HepG2 (cell line): ENCODE measurements around the gene PXK. TPM values are rescaled to one million over a fixed set of nuclear protein-coding genes. Genes with fewer than 3 reads are reported as not detected.

Experiments used
- FOXK1 ChIP-seq: sonication (generic); formaldehyde crosslinking; IDR thresholded peaks from 2 replicates; pipeline ENCODE4 v1.4.0; 2020; ENCODE audit warnings: low read depth, missing genetic modification reagents, borderline replicate concordance
- IRF2 ChIP-seq: IDR thresholded peaks from 2 replicates; pipeline ENCODE4 v1.6.1; 2018; ENCODE audit warnings: missing genetic modification reagents, missing compliant biosample characterization
- LCORL ChIP-seq, 2 experiments: fragments of 450-650 bp in 1 of 2; sonication (generic) in 1 of 2; formaldehyde crosslinking in 1 of 2; IDR thresholded peaks; 2 replicates each; pipeline versions ENCODE4 v1.5.0 to v1.6.1; 2017 to 2020; ENCODE audit warnings: antibody characterized with exemption in 1 of 2, missing genetic modification reagents in 1 of 2
- MAFG ChIP-seq: sonication (generic); formaldehyde crosslinking; IDR thresholded peaks from 2 replicates; pipeline ENCODE4 v1.5.1; 2020; ENCODE audit warnings: mild to moderate bottlenecking, missing genetic modification reagents
- MXD4 ChIP-seq: IDR thresholded peaks from 2 replicates; pipeline ENCODE4 v1.6.1; 2016; ENCODE audit warnings: mild to moderate bottlenecking, missing biosample characterization, missing genetic modification reagents
- NFRKB ChIP-seq: fragments of 450-650 bp; IDR thresholded peaks from 2 replicates; pipeline ENCODE4 v1.6.1; 2017
- NONO ChIP-seq, 2 experiments: fragments of 450-650 bp in 1 of 2; sonication (generic) in 1 of 2; formaldehyde crosslinking in 1 of 2; IDR thresholded peaks in 1 of 2; conservative IDR thresholded peaks in 1 of 2; 2 replicates each; pipeline versions ENCODE4 v1.6.1 to v1.8.0; 2017 to 2022; ENCODE audit warnings: mild to moderate bottlenecking in 1 of 2, missing genetic modification reagents in 1 of 2, moderate library complexity in 1 of 2
- NR2C2 ChIP-seq: sonication (generic); formaldehyde crosslinking; IDR thresholded peaks from 2 replicates; pipeline ENCODE4 v1.4.0; 2020; ENCODE audit warnings: missing genetic modification reagents, mild to moderate bottlenecking, moderate library complexity, borderline replicate concordance
- ONECUT2 ChIP-seq: sonication (generic); formaldehyde crosslinking; IDR thresholded peaks from 2 replicates; pipeline ENCODE4 v1.4.0; 2020; ENCODE audit warnings: missing genetic modification reagents
- TRIM24 ChIP-seq: sonication (generic); formaldehyde crosslinking; IDR thresholded peaks from 2 replicates; pipeline ENCODE4 v1.8.0; 2022; ENCODE audit warnings: mild to moderate bottlenecking, missing genetic modification reagents
- ZFP36 ChIP-seq: fragments of 150-350 bp; IDR thresholded peaks from 2 replicates; pipeline ENCODE4 v1.6.1; 2018; ENCODE audit warnings: borderline replicate concordance, low read length, low read depth; ENCODE audit not compliant: partially characterized antibody
- ZNF335 ChIP-seq: sonication (generic); formaldehyde crosslinking; IDR thresholded peaks from 2 replicates; pipeline ENCODE4 v1.4.0; 2020; ENCODE audit warnings: missing genetic modification reagents
- ZNF724P ChIP-seq: sonication (generic); formaldehyde crosslinking; IDR thresholded peaks from 2 replicates; pipeline ENCODE4 v1.8.0; 2022; ENCODE audit warnings: missing genetic modification reagents, borderline replicate concordance
- polyA plus RNA-seq, 8 experiments: library from polyadenylated mRNA; depleted of rRNA in 3 of 8; stranded (reverse) in 7 of 8; unstranded in 1 of 8; fragments of >200 nt; fragmentation: Illumina TruSeq in 4 of 8; extraction: Trizol in 4 of 8; gene quantifications; 2 replicates each; pipeline versions ENCODE4 v1.2.1 to v1.2.3, GENCODE V29; 2011 to 2016; ENCODE audit warnings: low read depth in 4 of 8, missing spikeins in 1 of 8, mixed read lengths in 1 of 8; ENCODE audit not compliant: insufficient read depth in 1 of 8
- total RNA-seq, 5 experiments: library from RNA; depleted of rRNA; stranded (reverse); fragments of >200 nt; fragmentation: Illumina TruSeq; extraction: Trizol; gene quantifications; 2 replicates each; pipeline ENCODE4 v1.2.3, GENCODE V29; 2016; ENCODE audit warnings: low read depth in 1 of 5
- TF ChIP-seq, protein P1 (sequence below): sonication (generic); formaldehyde crosslinking; IDR thresholded peaks from 2 replicates; pipeline ENCODE4 v1.4.0; 2020; ENCODE audit warnings: missing genetic modification reagents, borderline replicate concordance
- TF ChIP-seq, protein P2 (sequence below): sonication (generic); formaldehyde crosslinking; IDR thresholded peaks from 2 replicates; pipeline ENCODE4 v1.5.0; 2020; ENCODE audit warnings: mild to moderate bottlenecking, missing genetic modification reagents, borderline replicate concordance
- TF ChIP-seq, protein P3 (sequence below): sonication (generic); formaldehyde crosslinking; IDR thresholded peaks from 2 replicates; pipeline ENCODE4 v1.8.1; 2023; ENCODE audit warnings: missing genetic modification reagents, mild to moderate bottlenecking, borderline replicate concordance

PXK gene
- total and polyA plus RNA-seq, 2 of the 13 experiments (the other 11 are each of a cell fraction or from before 2014, with no cell fraction given), result 6.4 to 18.6 TPM

DNA sequence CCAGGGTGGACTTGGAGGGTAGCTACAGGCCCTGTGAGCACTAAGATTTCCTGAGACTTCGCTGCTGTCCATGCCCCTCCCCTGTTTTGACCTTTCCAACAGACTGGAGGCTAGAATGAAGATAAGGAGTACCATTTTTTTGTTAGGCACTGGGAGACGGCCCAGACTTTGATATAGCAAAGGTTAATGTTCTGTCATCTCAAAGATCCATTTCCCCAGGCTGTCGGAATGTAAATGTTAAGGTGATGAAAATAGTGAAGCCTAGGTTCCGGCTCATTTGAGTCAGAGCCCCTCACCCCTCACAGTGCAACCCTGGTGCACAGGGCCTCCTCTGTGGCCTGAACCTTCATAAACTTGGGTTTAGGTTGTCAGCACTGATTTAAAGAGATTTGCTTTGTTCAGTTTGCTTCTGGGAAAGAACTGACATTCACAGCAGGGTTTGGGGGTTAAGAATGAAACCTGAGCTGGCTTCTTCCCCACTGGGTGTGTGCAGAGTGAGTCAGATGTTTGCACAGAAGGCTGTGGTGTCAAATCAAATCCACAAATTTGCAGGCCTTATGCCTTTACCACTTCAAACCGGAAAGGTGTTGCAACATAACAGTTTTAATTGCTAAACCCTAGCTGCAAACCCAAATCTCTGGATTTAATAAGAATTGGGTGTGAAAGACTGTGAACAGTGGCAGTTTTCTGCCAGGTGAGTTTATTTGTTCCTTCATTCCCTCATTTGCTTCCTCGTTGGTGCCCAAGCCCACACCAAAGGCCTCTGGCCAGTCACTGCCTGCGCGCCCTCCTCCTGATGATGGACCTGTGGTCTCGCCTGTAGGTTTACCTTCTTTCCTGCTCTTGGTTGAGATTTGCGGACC is 138.6 kb downstream of the PXK start (continued):
- TF ChIP-seq, protein P1, sequence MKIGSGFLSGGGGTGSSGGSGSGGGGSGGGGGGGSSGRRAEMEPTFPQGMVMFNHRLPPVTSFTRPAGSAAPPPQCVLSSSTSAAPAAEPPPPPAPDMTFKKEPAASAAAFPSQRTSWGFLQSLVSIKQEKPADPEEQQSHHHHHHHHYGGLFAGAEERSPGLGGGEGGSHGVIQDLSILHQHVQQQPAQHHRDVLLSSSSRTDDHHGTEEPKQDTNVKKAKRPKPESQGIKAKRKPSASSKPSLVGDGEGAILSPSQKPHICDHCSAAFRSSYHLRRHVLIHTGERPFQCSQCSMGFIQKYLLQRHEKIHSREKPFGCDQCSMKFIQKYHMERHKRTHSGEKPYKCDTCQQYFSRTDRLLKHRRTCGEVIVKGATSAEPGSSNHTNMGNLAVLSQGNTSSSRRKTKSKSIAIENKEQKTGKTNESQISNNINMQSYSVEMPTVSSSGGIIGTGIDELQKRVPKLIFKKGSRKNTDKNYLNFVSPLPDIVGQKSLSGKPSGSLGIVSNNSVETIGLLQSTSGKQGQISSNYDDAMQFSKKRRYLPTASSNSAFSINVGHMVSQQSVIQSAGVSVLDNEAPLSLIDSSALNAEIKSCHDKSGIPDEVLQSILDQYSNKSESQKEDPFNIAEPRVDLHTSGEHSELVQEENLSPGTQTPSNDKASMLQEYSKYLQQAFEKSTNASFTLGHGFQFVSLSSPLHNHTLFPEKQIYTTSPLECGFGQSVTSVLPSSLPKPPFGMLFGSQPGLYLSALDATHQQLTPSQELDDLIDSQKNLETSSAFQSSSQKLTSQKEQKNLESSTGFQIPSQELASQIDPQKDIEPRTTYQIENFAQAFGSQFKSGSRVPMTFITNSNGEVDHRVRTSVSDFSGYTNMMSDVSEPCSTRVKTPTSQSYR (CRISPR knock-in tag), result peak; percentile 72
- TF ChIP-seq LCORL (IDR thresholded peaks at IDR 0.05), result peak; percentile 82
- peak; percentile 98 for TF ChIP-seq LCORL (CRISPR knock-in tag; IDR thresholded peaks at IDR 0.05)
- TF ChIP-seq, protein P2, sequence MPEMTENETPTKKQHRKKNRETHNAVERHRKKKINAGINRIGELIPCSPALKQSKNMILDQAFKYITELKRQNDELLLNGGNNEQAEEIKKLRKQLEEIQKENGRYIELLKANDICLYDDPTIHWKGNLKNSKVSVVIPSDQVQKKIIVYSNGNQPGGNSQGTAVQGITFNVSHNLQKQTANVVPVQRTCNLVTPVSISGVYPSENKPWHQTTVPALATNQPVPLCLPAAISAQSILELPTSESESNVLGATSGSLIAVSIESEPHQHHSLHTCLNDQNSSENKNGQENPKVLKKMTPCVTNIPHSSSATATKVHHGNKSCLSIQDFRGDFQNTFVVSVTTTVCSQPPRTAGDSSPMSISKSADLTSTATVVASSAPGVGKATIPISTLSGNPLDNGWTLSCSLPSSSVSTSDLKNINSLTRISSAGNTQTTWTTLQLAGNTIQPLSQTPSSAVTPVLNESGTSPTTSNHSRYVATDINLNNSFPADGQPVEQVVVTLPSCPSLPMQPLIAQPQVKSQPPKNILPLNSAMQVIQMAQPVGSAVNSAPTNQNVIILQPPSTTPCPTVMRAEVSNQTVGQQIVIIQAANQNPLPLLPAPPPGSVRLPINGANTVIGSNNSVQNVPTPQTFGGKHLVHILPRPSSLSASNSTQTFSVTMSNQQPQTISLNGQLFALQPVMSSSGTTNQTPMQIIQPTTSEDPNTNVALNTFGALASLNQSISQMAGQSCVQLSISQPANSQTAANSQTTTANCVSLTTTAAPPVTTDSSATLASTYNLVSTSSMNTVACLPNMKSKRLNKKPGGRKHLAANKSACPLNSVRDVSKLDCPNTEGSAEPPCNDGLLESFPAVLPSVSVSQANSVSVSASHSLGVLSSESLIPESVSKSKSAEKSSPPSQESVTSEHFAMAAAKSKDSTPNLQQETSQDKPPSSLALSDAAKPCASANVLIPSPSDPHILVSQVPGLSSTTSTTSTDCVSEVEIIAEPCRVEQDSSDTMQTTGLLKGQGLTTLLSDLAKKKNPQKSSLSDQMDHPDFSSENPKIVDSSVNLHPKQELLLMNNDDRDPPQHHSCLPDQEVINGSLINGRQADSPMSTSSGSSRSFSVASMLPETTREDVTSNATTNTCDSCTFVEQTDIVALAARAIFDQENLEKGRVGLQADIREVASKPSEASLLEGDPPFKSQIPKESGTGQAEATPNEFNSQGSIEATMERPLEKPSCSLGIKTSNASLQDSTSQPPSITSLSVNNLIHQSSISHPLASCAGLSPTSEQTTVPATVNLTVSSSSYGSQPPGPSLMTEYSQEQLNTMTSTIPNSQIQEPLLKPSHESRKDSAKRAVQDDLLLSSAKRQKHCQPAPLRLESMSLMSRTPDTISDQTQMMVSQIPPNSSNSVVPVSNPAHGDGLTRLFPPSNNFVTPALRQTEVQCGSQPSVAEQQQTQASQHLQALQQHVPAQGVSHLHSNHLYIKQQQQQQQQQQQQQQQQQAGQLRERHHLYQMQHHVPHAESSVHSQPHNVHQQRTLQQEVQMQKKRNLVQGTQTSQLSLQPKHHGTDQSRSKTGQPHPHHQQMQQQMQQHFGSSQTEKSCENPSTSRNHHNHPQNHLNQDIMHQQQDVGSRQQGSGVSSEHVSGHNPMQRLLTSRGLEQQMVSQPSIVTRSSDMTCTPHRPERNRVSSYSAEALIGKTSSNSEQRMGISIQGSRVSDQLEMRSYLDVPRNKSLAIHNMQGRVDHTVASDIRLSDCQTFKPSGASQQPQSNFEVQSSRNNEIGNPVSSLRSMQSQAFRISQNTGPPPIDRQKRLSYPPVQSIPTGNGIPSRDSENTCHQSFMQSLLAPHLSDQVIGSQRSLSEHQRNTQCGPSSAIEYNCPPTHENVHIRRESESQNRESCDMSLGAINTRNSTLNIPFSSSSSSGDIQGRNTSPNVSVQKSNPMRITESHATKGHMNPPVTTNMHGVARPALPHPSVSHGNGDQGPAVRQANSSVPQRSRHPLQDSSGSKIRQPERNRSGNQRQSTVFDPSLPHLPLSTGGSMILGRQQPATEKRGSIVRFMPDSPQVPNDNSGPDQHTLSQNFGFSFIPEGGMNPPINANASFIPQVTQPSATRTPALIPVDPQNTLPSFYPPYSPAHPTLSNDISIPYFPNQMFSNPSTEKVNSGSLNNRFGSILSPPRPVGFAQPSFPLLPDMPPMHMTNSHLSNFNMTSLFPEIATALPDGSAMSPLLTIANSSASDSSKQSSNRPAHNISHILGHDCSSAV (CRISPR knock-in tag), result peak; percentile 63; the same call in 1 of the 2 replicates
- TF ChIP-seq, protein P3, sequence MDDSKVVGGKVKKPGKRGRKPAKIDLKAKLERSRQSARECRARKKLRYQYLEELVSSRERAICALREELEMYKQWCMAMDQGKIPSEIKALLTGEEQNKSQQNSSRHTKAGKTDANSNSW, result no peak
- TF ChIP-seq ONECUT2 (CRISPR knock-in tag), result 0 out of 2 replicates have a peak, but pooled peaks have one; percentile 29
- TF ChIP-seq MAFG (CRISPR knock-in tag), result no peak
- no peak for TF ChIP-seq NONO (IDR thresholded peaks at IDR 0.05)
- TF ChIP-seq NONO (CRISPR knock-in tag; conservative IDR thresholded peaks at IDR 0.05), result peak; percentile 85; the same call in 1 of the 2 replicates
- 0 out of 2 replicates have a peak, but pooled peaks have one; percentile 37 for TF ChIP-seq TRIM24 (CRISPR knock-in tag)
- TF ChIP-seq NR2C2 (CRISPR knock-in tag), result peak; percentile 56; the same call in 1 of the 2 replicates
- TF ChIP-seq MXD4 (CRISPR knock-in tag), result peak; percentile 74
- TF ChIP-seq FOXK1, result peak; percentile 42; the same call in 1 of the 2 replicates
- no peak; the same call in 1 of the 2 replicates for TF ChIP-seq IRF2 (CRISPR knock-in tag)
- TF ChIP-seq ZNF724P (CRISPR knock-in tag), result peak; percentile 60; the same call in 1 of the 2 replicates
- no peak for TF ChIP-seq ZNF335 (CRISPR knock-in tag)
- TF ChIP-seq NFRKB, result no peak
- TF ChIP-seq ZFP36, result no peak
